ENCODE data around the gene PCDHGA4.

- TF ChIP-seq CTCF (IDR thresholded peaks at IDR 0.05) (no peak), POLR2A (IDR thresholded peaks at IDR 0.05) (no peak)
Measured at GRCh38 chr5:141366016-141366896, 11.4 kb downstream of the PCDHGA4 start.

All from testis (tissue), 2 donors.